Adrenal gland (tissue), 5 donors: ENCODE measurements around the gene GID4.

Source experiments
- POLR2A ChIP-seq, 2 donors: fragments of 450-650 bp; IDR thresholded peaks; one replicate each; pipeline ENCODE4 v1.6.1; 2017; ENCODE audit warnings: antibody characterized with exemption in 2 of 2, mild to moderate bottlenecking in 2 of 2, moderate library complexity in 1 of 2
- TF ChIP-seq, protein P1 (sequence below), 6 experiments: fragments of 450-650 bp in 4 of 6; fragments of 200-600 bp in 2 of 6; sonication (generic) in 1 of 6; IDR thresholded peaks; 1 replicate in 5 of 6; 2 replicates in 1 of 6; pipeline versions ENCODE4 v1.5.1 to v1.8.0; 2016 to 2021; ENCODE audit warnings: antibody characterized with exemption in 6 of 6, mild to moderate bottlenecking in 2 of 6, moderate library complexity in 1 of 6
- donor health status: DM: no; HTN: no; CAD: no.

GRCh38 chr17:18011286-18011685, 27.9 kb upstream of the GID4 start:
- TF ChIP-seq, protein P1, sequence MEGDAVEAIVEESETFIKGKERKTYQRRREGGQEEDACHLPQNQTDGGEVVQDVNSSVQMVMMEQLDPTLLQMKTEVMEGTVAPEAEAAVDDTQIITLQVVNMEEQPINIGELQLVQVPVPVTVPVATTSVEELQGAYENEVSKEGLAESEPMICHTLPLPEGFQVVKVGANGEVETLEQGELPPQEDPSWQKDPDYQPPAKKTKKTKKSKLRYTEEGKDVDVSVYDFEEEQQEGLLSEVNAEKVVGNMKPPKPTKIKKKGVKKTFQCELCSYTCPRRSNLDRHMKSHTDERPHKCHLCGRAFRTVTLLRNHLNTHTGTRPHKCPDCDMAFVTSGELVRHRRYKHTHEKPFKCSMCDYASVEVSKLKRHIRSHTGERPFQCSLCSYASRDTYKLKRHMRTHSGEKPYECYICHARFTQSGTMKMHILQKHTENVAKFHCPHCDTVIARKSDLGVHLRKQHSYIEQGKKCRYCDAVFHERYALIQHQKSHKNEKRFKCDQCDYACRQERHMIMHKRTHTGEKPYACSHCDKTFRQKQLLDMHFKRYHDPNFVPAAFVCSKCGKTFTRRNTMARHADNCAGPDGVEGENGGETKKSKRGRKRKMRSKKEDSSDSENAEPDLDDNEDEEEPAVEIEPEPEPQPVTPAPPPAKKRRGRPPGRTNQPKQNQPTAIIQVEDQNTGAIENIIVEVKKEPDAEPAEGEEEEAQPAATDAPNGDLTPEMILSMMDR (IDR thresholded peaks at IDR 0.05) = no peak
- TF ChIP-seq POLR2A (IDR thresholded peaks at IDR 0.05) = no peak
